D721Med (cell line): ENCODE data around the gene FCN2.

Source experiments
- DNase-seq: peaks from one replicate; pipeline ENCODE4 v3.0.0; 2011; ENCODE audit warnings: low spot score; ENCODE audit not compliant: insufficient read length
- FAIRE-seq: peaks from 2 replicates; lab custom pipeline; 2011; peaks lifted over from hg19 to GRCh38; lab: Jason Lieb, UNC
- CTCF ChIP-seq: IDR thresholded peaks from 2 replicates; pipeline ENCODE4 v1.5.1; 2012; ENCODE audit warnings: mild to moderate bottlenecking, control low read depth; ENCODE audit not compliant: insufficient read depth; ENCODE audit errors: missing control alignments

FCN2 gene

DNA sequence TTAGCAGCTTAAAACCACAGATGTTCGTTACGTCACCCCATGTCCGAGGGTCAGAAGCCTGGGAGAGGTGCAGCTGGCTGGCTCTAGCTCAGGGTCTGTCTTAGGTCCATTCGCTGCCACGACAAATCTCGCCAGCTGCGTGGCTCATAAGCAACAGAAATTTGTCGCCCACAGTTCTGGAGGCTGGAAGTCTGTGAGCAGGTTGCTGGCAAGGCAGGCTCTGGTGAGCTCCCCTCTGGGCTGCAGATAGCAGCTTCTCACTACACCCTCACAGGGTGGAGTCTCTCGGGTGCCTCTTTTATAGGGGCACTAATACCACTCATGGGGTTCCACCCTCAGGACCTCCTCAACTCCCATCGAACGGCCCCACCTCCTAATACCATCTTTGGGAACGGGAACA is 40.1 kb upstream of the FCN2 start:
- no peak for DNase-seq
- TF ChIP-seq CTCF: no peak
- FAIRE-seq: no peak

- no peak for FAIRE-seq
- no peak for TF ChIP-seq CTCF
These were observed 39.3 kb upstream of the FCN2 start for GRCh38 chr9:134841180-134841904.

DNA sequence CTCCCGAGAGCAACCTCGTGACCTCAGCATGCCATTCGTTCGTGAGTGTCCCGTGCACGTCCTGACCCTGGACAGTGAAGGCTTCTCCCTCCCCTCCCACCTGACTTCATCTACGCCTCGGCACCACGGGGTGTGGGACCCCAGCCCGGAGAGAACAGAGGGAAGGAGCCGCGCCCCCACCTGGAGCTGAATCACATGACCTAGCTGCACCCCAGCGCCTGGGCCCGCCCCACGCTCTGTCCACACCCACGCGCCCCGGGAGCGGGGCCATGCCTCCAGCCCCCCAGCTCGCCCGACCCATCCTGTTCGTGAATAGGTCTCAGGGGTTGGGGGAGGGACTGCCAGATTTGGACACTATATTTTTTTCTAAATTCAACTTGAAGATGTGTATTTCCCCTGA is 38.3 kb upstream of the FCN2 start:
- DNase-seq: no peak
- TF ChIP-seq CTCF: no peak
- FAIRE-seq: no peak

More at GRCh38 chr9:134841180-134841904, 39.3 kb upstream of the FCN2 start:
- DNase-seq: no peak

GRCh38 chr9:134843740-134844139 is 36.9 kb upstream of the FCN2 start:
- TF ChIP-seq CTCF: no peak
- DNase-seq (no peak), FAIRE-seq (no peak)

DNA sequence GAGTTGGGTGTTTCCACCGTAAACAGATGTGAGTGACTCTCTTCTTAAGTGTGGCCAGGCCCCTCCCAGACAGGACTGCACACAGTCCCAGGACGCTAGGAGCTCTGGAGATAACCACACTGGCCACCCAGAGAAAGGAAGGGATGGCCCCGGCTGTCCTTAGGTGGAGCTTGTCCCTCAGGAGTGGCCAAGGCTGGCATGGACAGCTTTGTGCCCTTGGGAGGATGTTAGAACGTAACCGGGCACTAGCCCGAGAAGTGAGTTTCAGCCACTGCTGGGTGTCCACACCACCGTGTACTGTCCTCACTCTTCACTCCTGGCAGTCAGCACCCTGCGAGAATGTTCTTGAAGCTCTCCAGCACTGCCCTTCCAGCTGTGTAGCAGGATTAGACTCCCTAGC is 35.8 kb upstream of the FCN2 start:
- FAIRE-seq (no peak), DNase-seq (no peak)
- no peak for TF ChIP-seq CTCF

DNA sequence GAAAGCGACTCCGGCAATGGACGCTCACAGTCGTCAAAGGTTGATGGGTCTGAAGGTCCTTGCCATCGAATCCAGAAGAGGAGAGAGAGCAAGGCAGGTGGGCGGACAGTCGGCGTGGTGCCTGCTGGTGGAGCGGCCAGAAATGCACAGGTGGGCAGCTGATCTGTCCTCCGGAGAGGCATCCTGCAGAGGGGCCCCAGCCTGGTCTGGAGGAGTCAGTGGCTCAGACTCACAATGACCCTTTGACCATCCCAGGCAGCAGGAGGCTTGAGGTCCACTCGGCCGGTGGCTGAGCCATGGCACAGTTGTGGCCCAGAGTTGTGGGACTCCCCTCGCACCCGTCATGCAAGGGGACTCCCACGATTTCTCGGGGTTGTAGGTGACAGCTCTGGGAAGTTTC is 34.4 kb upstream of the FCN2 start:
- DNase-seq (no peak), FAIRE-seq (no peak)
- TF ChIP-seq CTCF: no peak

DNA sequence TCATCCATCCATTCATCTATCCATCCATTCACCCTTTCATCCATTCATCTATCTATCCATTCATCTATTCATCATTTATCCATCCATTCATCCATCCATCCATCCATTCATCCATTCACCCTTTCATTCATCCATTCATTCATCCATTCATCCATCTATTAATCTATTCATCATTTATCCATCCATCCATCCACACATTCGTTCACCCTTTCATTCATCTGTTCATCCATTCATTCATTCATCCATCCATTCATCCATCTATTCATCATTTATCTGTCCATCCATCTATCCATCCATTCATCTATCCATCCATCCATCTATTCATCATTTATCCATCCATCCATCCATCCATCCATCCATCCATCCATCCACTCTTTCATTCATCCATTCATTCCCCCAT is 33.9 kb upstream of the FCN2 start:
- FAIRE-seq: no peak
- no peak for DNase-seq
- TF ChIP-seq CTCF: no peak
